Suprapubic skin (tissue), 4 donors: ENCODE measurements around the gene TAAR6. TPM values are rescaled to one million over a fixed set of nuclear protein-coding genes. Genes with fewer than 3 reads are reported as not detected.
"Not testable (repeated sequence)": the region's sequence is repeated elsewhere in the genome, so short reads cannot be mapped to it uniquely, and the experiment has no call there.

Source experiments
- DNase-seq, 2 donors: peaks; one replicate each; pipeline ENCODE4 v3.0.0-alpha.2; 2019; ENCODE audit warnings: low spot score in 2 of 2
- H3K27ac ChIP-seq: fragments of 200-600 bp; sonication (generic); one replicate; pipeline ENCODE4 v1.5.1; 2019
- H3K27me3 ChIP-seq: fragments of 200-600 bp; sonication (generic); one replicate; pipeline ENCODE4 v1.5.1; 2019
- H3K36me3 ChIP-seq: fragments of 200-600 bp; sonication (generic); one replicate; pipeline ENCODE4 v1.5.1; 2019
- H3K4me1 ChIP-seq: fragments of 200-600 bp; sonication (generic); one replicate; pipeline ENCODE4 v1.5.1; 2019
- H3K4me3 ChIP-seq: fragments of 200-600 bp; sonication (generic); one replicate; pipeline ENCODE4 v1.5.1; 2019; ENCODE audit warnings: mild to moderate bottlenecking
- H3K9me3 ChIP-seq: fragments of 200-600 bp; sonication (generic); one replicate; pipeline ENCODE4 v1.5.1; 2019
- EP300 ChIP-seq: sonication (generic); formaldehyde crosslinking; IDR thresholded peaks from one replicate; pipeline ENCODE4 v1.6.1; 2017; ENCODE audit warnings: antibody characterized with exemption
- POLR2A ChIP-seq, 2 donors: fragments of 450-650 bp; IDR thresholded peaks; one replicate each; pipeline ENCODE4 v1.6.1; 2017; ENCODE audit warnings: antibody characterized with exemption in 2 of 2, mild to moderate bottlenecking in 2 of 2, moderate library complexity in 2 of 2
- POLR2AphosphoS5 ChIP-seq, 3 donors: sonication (generic); formaldehyde crosslinking; IDR thresholded peaks; one replicate each; pipeline ENCODE4 v1.6.1; 2017; ENCODE audit warnings: antibody characterized with exemption in 3 of 3
- WGBS: methylation state at CpG from one replicate; pipeline ENCODE4 v1.1.5; 2018; 5-methylcytosine and 5-hydroxymethylcytosine counted together
- total RNA-seq, 4 donors: library from RNA; depleted of rRNA; stranded (reverse); fragments of >200 nt; gene quantifications; one replicate each; pipeline ENCODE4 v1.1.0, GENCODE V29; 2016
- TF ChIP-seq, protein P1 (sequence below), 2 donors: fragments of 200-600 bp in 1 of 2; fragments of 450-650 bp in 1 of 2; sonication (generic) in 1 of 2; IDR thresholded peaks; one replicate each; pipeline ENCODE4 v1.5.1; 2016 to 2019; ENCODE audit warnings: antibody characterized with exemption in 2 of 2, mild to moderate bottlenecking in 1 of 2, moderate library complexity in 1 of 2

TAAR6 gene
- total RNA-seq, 4 donors from 2014 or later: not detected

DNA sequence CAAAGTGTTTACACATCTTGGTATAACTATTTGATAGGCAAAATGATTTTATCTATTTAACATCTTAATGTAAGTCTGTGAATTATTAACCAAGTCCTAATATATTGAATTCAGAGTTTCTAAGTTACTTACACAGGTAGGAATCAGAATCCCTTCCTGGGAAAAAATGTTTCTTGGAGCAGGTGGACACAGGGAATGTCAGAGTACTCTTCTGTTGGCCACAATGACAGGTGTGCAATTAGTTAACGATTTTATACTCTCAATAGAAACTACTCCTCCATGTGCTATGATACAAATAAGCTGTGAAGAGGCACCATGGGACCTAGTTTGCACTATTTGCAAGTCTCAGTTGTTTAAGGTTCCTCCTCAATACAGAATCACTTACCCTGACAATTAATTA, 20.2 kb downstream of the TAAR6 start:
- H3K4me3 ChIP-seq: no peak overlapping the region
- H3K36me3 ChIP-seq: no peaks in the 10 kb centered on the region
- TF ChIP-seq POLR2AphosphoS5 (IDR thresholded peaks at IDR 0.05) (no peak), EP300 (no peak), POLR2A (IDR thresholded peaks at IDR 0.05) (no peak)
- TF ChIP-seq, protein P1, sequence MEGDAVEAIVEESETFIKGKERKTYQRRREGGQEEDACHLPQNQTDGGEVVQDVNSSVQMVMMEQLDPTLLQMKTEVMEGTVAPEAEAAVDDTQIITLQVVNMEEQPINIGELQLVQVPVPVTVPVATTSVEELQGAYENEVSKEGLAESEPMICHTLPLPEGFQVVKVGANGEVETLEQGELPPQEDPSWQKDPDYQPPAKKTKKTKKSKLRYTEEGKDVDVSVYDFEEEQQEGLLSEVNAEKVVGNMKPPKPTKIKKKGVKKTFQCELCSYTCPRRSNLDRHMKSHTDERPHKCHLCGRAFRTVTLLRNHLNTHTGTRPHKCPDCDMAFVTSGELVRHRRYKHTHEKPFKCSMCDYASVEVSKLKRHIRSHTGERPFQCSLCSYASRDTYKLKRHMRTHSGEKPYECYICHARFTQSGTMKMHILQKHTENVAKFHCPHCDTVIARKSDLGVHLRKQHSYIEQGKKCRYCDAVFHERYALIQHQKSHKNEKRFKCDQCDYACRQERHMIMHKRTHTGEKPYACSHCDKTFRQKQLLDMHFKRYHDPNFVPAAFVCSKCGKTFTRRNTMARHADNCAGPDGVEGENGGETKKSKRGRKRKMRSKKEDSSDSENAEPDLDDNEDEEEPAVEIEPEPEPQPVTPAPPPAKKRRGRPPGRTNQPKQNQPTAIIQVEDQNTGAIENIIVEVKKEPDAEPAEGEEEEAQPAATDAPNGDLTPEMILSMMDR (IDR thresholded peaks at IDR 0.05): no peak
- 73% methylated on average over 1 of the region's 1 CpG for WGBS
- H3K27ac ChIP-seq: no peak overlapping the region
- no peaks in the 10 kb centered on the region for H3K9me3 ChIP-seq
- DNase-seq: no peak
- peaks cover 3% of the 10 kb centered on the region for H3K27me3 ChIP-seq
- H3K4me1 ChIP-seq: no peaks in the 10 kb centered on the region

DNA sequence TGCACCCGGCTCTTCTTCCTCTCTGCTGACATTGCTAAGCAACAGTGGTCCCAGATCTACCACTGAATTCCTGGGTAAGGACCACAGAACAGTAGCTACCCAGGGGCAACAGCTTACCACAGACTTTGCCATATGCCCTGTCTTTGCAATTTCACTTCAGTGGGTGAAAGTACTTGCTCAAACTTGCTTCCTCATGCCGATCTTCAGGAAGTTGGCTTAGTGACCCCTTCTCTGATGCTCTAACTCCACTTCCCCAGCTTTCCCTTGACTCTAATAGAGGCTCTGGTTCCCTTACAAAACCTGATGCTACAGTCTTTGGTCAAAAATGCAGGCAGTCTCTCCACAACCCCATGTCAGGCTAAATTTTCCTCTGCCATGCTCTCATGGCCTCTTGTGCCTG, 22.7 kb downstream of the TAAR6 start:
- no peaks in the 10 kb centered on the region for H3K4me1 ChIP-seq
- H3K9me3 ChIP-seq: no peaks in the 10 kb centered on the region
- 66% methylated on average over 2 of the region's 2 CpGs for WGBS
- peaks cover 3% of the 10 kb centered on the region for H3K27me3 ChIP-seq
- TF ChIP-seq EP300: no peak
- TF ChIP-seq, protein P1 (IDR thresholded peaks at IDR 0.05): no peak
- no peak for TF ChIP-seq POLR2AphosphoS5 (IDR thresholded peaks at IDR 0.05)
- no peak for TF ChIP-seq POLR2A (IDR thresholded peaks at IDR 0.05)
- no peaks in the 10 kb centered on the region for H3K36me3 ChIP-seq
- no peak for DNase-seq
- no peak overlapping the region for H3K4me3 ChIP-seq
- H3K27ac ChIP-seq: no peak overlapping the region

DNA sequence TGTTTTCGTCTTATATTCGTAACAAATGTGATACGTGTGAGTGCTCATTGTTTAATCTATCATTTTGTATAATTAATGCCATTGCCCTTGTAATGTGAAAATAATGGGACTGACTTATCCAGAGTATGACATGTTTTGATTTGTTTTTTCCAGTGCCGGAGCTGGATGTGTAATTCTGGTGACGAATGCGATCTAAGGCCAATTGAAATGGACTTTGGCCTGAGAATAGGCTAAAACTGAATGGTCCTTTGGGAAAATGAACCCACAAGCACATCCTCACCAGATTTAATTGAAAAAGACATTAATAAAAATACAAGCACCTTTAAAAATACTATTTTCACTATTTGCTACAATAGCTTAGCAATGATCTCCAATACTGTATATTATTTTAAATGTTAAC, 26.1 kb downstream of the TAAR6 start:
- no peak overlapping the region for H3K27ac ChIP-seq
- H3K27me3 ChIP-seq: peaks cover 3% of the 10 kb centered on the region
- no peaks in the 10 kb centered on the region for H3K4me1 ChIP-seq
- TF ChIP-seq EP300: no peak
- no peak for TF ChIP-seq POLR2A (IDR thresholded peaks at IDR 0.05)
- TF ChIP-seq, protein P1 (IDR thresholded peaks at IDR 0.05): no peak
- TF ChIP-seq POLR2AphosphoS5 (IDR thresholded peaks at IDR 0.05): no peak
- H3K9me3 ChIP-seq: no peaks in the 10 kb centered on the region
- no peak overlapping the region for H3K4me3 ChIP-seq
- DNase-seq: no peak
- 88% methylated on average over 6 of the region's 6 CpGs for WGBS
- H3K36me3 ChIP-seq: no peaks in the 10 kb centered on the region

DNA sequence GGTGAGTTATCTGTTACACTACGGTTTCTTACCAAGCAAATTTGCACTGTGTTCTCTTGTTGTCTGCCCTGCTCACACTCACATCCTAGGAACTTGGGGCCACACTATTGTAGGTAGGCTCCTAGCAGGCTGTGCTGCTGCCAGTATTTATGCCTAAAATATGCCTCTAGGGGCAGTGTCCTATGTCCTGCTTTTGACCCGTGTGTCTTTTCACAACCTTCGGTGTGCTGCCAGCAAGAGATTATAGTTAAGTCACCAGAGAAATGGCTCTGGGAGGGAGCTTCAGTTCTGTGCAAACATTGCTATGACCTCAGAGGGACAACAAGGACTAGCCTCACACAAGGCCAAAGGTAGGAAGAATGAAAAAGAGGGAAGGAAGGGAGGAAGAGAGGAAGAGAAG, 28.4 kb downstream of the TAAR6 start:
- no peaks in the 10 kb centered on the region for H3K4me1 ChIP-seq
- H3K9me3 ChIP-seq: no peaks in the 10 kb centered on the region
- no peak overlapping the region for H3K4me3 ChIP-seq
- H3K27me3 ChIP-seq: peaks cover 3% of the 10 kb centered on the region
- TF ChIP-seq POLR2AphosphoS5 (IDR thresholded peaks at IDR 0.05) (no peak), POLR2A (IDR thresholded peaks at IDR 0.05) (no peak), EP300 (no peak)
- TF ChIP-seq, protein P1 (IDR thresholded peaks at IDR 0.05): no peak
- no peaks in the 10 kb centered on the region for H3K36me3 ChIP-seq
- no peak overlapping the region for H3K27ac ChIP-seq
- 33% methylated on average over 3 of the region's 3 CpGs for WGBS
- no peak for DNase-seq

DNA sequence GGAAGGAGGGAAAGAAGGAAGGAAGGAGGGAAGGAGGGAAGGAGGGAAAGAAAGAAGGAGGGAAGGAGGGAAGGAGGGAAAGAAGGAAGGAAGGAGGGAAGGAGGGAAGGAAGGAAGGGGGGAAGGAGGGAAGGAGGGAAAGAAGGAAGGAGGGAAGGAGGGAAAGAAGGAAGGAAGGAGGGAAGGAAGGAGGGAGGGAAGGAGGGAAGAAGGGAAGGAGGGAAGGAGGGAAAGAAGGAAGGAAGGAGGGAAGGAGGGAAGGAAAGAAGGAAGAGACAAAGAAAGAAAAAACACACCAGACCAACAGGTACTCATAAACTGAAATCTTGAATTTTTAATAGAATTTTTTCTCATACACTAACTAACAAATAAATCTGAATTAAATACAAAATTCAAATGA, 30.8 kb downstream of the TAAR6 start:
- H3K27me3 ChIP-seq, H3K4me3 ChIP-seq, DNase-seq: not testable (repeated sequence)

DNA sequence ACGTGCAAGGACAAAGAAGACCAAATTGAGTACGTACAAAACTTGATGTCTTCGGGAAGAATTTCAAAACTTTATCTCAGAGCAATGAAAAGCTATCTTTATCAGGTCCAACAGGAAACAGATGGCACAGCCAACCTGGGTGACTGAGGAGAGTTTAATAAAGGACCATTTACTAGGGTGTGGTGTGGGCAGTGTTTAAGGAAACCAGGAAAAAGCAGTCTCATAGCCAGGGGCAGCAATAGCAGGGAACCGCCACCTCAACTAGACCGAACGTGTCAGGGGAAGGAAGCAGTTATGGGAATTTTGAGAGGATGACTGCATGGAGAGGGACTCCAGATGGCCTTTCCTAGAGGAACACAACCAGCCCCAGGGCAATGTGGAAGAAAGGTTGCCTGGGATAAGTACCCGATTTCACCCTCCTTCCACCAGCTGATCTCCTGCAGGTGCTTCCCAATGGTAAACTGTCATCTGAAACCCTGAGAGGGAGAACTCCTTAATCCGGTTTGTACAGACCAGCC, 34.6 kb downstream of the TAAR6 start:
- no peaks in the 10 kb centered on the region for H3K4me1 ChIP-seq
- H3K27ac ChIP-seq: no peak overlapping the region
- no peak for DNase-seq
- TF ChIP-seq EP300 (no peak), POLR2A (IDR thresholded peaks at IDR 0.05) (no peak), POLR2AphosphoS5 (IDR thresholded peaks at IDR 0.05) (no peak)
- TF ChIP-seq, protein P1 (IDR thresholded peaks at IDR 0.05): no peak
- no peak overlapping the region for H3K4me3 ChIP-seq
- no peaks in the 10 kb centered on the region for H3K36me3 ChIP-seq
- H3K9me3 ChIP-seq: no peaks in the 10 kb centered on the region
- WGBS: 55% methylated on average over 8 of the region's 8 CpGs
- no peaks in the 10 kb centered on the region for H3K27me3 ChIP-seq

More for the DNA sequence above, 30.8 kb downstream of the TAAR6 start:
- H3K27ac ChIP-seq, H3K4me1 ChIP-seq, H3K9me3 ChIP-seq, H3K36me3 ChIP-seq: not testable (repeated sequence)
